ENCODE data around the gene RNF138.

Gene RNF138

DNA sequence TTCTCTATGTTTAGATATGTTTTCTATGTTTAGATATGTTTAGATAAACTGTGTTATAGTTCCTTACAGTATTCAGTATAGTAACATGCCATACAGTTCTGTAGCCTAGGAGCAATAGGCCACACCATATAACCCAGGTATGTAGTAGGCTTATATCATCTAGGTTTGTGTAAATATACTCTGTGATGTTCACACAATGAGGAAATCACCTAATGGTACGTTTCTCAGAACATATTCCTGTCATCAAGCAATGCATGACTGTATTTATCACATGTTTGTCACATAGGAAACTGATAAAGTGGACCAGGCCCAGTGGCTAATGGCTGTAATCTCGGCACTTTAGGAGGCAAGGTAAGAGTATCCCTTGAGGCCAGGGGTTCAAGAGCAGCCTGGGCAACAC lies 44.0 kb downstream of the RNF138 start:
- no peak overlapping the region for H3K4me3 ChIP-seq (ENCODE audit: low read depth, low read length)
- TF ChIP-seq MYC (IDR thresholded peaks at IDR 0.05; ENCODE audit: low read depth, low read length) (no peak), MAX (IDR thresholded peaks at IDR 0.05; ENCODE audit: low read depth, low read length) (no peak), CTCF (IDR thresholded peaks at IDR 0.05; ENCODE audit: low read depth, low read length) (no peak), POLR2A (IDR thresholded peaks at IDR 0.05; ENCODE audit: extremely low read depth, insufficient read length) (no peak)

GRCh38 chr18:32138332-32138982 lies 46.8 kb downstream of the RNF138 start:
- DNase-seq (ENCODE audit: low read depth) = no peak
- H3K4me3 ChIP-seq (ENCODE audit: low read depth, low read length) = no peak overlapping the region
- TF ChIP-seq MAX (IDR thresholded peaks at IDR 0.05; ENCODE audit: low read depth, low read length) = no peak
- TF ChIP-seq POLR2A (IDR thresholded peaks at IDR 0.05; ENCODE audit: extremely low read depth, insufficient read length) = no peak
- no peak for TF ChIP-seq MYC (IDR thresholded peaks at IDR 0.05; ENCODE audit: low read depth, low read length)

More for the DNA sequence above, 44.0 kb downstream of the RNF138 start:
- DNase-seq (ENCODE audit: low read depth) = no peak

GRCh38 chr18:32139835-32140283 lies 48.2 kb downstream of the RNF138 start:
- no peak for TF ChIP-seq CTCF (IDR thresholded peaks at IDR 0.05; ENCODE audit: low read depth, low read length)
- TF ChIP-seq POLR2A (IDR thresholded peaks at IDR 0.05; ENCODE audit: extremely low read depth, insufficient read length) = no peak
- no peak for TF ChIP-seq MAX (IDR thresholded peaks at IDR 0.05; ENCODE audit: low read depth, low read length)
- TF ChIP-seq MYC (IDR thresholded peaks at IDR 0.05; ENCODE audit: low read depth, low read length) = no peak
- H3K4me3 ChIP-seq (ENCODE audit: low read depth, low read length) = no peak overlapping the region
- DNase-seq (ENCODE audit: low read depth) = no peak

- TF ChIP-seq MAX (IDR thresholded peaks at IDR 0.05; ENCODE audit: low read depth, low read length) = no peak
- no peak for TF ChIP-seq CTCF (IDR thresholded peaks at IDR 0.05; ENCODE audit: low read depth, low read length)
- TF ChIP-seq POLR2A (IDR thresholded peaks at IDR 0.05; ENCODE audit: extremely low read depth, insufficient read length) = no peak
- no peak for TF ChIP-seq MYC (IDR thresholded peaks at IDR 0.05; ENCODE audit: low read depth, low read length)
- DNase-seq (ENCODE audit: low read depth) = no peak
- no peak overlapping the region for H3K4me3 ChIP-seq (ENCODE audit: low read depth, low read length)
These were observed 56.7 kb downstream of the RNF138 start for GRCh38 chr18:32148185-32148870.

DNA sequence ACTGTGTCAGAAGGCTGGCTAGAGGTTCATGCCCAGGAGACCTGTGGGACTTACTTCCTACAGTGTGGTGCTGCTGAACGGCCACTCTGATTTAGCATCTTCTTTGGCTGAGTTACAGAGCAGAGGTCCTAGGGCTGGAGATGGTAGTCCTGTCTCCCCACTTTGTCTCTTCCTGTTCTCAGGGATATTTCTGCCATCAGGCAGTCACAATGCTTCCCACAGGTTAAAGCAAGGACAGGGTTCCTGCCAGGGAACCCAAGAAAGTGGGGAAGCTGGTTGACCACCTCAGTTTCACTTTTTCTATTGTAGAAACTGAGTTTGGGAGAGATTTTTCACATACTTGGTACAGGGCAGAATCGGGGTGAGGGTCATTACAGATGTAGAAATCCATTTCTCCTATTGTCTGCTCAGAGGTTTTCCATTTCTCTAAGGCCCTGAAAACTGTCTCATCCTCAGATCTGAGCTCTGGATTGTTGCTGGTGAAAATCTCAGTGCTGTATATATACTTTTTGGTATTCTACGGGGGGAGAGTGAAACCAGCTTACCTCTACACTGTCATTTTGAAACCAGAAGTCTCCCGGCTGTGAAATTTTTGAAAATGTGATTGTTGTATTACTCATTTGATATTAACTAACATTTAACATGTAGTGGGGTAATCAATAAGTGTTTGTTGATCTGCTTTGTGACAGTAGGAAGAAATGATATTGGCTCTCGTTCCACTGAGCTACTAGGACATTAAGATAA lies 61.2 kb downstream of the RNF138 start:
- DNase-seq (ENCODE audit: low read depth) = no peak
- no peak overlapping the region for H3K4me3 ChIP-seq (ENCODE audit: low read depth, low read length)
- no peak for TF ChIP-seq MYC (IDR thresholded peaks at IDR 0.05; ENCODE audit: low read depth, low read length)

DNA sequence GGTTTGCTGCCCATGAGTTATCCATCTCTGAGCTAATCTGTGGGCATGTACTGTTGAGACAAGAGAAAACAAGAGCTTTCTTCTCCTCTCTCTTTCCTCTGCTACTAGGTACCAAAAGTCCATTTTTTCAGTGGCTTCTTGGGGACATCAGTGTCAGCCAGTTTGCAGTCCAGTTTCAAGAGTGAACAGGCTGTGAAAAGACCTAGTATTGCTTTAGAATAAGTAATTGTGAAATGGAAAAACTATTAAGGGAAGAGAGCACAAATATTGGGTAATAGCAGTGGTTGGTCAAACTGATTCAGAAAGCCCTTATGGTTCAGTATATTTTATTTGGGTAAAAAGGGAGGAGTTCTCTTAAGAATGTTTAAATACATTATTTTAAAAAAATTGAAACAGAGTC lies 65.2 kb downstream of the RNF138 start:
- no peak overlapping the region for H3K4me3 ChIP-seq (ENCODE audit: low read depth, low read length)
- TF ChIP-seq MYC (IDR thresholded peaks at IDR 0.05; ENCODE audit: low read depth, low read length) = no peak
- TF ChIP-seq POLR2A (IDR thresholded peaks at IDR 0.05; ENCODE audit: extremely low read depth, insufficient read length) = no peak
- no peak for TF ChIP-seq CTCF (IDR thresholded peaks at IDR 0.05; ENCODE audit: low read depth, low read length)
- no peak for TF ChIP-seq MAX (IDR thresholded peaks at IDR 0.05; ENCODE audit: low read depth, low read length)
- DNase-seq (ENCODE audit: low read depth) = no peak

Data from NB4 (cell line).